SU-DHL-6 (cell line): ENCODE measurements around the gene PRICKLE2.

Source experiments
- H2AFZ ChIP-seq: fragments of 200-600 bp; sonication (generic); 2 replicates; pipeline ENCODE4 v1.6.1; 2014; ENCODE audit warnings: low read depth, mild to moderate bottlenecking, moderate library complexity, mixed read lengths, antibody characterized with exemption, low read length; ENCODE audit not compliant: severe bottlenecking
- H3F3A ChIP-seq: fragments of 200-600 bp; shearing (Covaris generic); 2 replicates; pipeline ENCODE4 v1.6.0; 2016; ENCODE audit warnings: antibody characterized with exemption, mild to moderate bottlenecking; ENCODE audit not compliant: insufficient read depth
- H3K27ac ChIP-seq: fragments of 200-600 bp; sonication (generic); 2 replicates; pipeline ENCODE4 v1.5.1; 2016; ENCODE audit warnings: low read depth, mild to moderate bottlenecking, low read length, moderate library complexity, mixed read lengths
- H3K27me3 ChIP-seq: fragments of 200-600 bp; sonication (generic), shearing (Covaris generic); 2 replicates; pipeline ENCODE4 v1.6.0; 2014; ENCODE audit warnings: mild to moderate bottlenecking, low read length
- H3K36me3 ChIP-seq: fragments of 200-600 bp; sonication (generic); 2 replicates; pipeline ENCODE4 v1.6.1; 2014; ENCODE audit warnings: mild to moderate bottlenecking, low read length, mixed read lengths
- H3K4me2 ChIP-seq: fragments of 300-600, 200-600 bp; shearing (Covaris generic), sonication (generic); 2 replicates; pipeline ENCODE4 v1.6.0; 2014; ENCODE audit warnings: low read length, low read depth, mild to moderate bottlenecking; ENCODE audit not compliant: poor library complexity, severe bottlenecking
- H3K4me3 ChIP-seq: fragments of 200-600 bp; sonication (generic); 2 replicates; pipeline ENCODE4 v1.5.1; 2014; ENCODE audit warnings: antibody characterized with exemption, low read length, mild to moderate bottlenecking, mixed read lengths; ENCODE audit not compliant: insufficient read depth, poor library complexity, severe bottlenecking
- H3K79me2 ChIP-seq: fragments of 200-600 bp; sonication (generic); 2 replicates; pipeline ENCODE4 v1.6.1; 2014; ENCODE audit warnings: mild to moderate bottlenecking, low read length, moderate library complexity; ENCODE audit not compliant: insufficient read depth
- H3K9ac ChIP-seq: fragments of 200-600 bp; sonication (generic); 2 replicates; pipeline ENCODE4 v1.7.0; 2014; ENCODE audit warnings: mild to moderate bottlenecking, low read length
- H3K9me2 ChIP-seq: fragments of 200-600 bp; sonication (generic); replicated peaks from 2 replicates; pipeline ENCODE4 v1.6.1; 2014; ENCODE audit warnings: low read length; ENCODE audit not compliant: insufficient read depth
- H3K9me3 ChIP-seq: fragments of 200-600 bp; sonication (generic); 2 replicates; pipeline ENCODE4 v1.6.1; 2014; ENCODE audit warnings: low read length, mixed read lengths; ENCODE audit not compliant: insufficient read depth
- H4K20me1 ChIP-seq: fragments of 200-600 bp; sonication (generic); 2 replicates; pipeline ENCODE4 v1.6.1; 2014; ENCODE audit warnings: low read depth, mild to moderate bottlenecking, antibody characterized with exemption, low read length, moderate library complexity, mixed read lengths
- CTCF ChIP-seq: fragments of 200-600 bp; sonication (generic); IDR thresholded peaks from one replicate; pipeline ENCODE4 v1.5.1; 2017; ENCODE audit warnings: antibody characterized with exemption, mild to moderate bottlenecking, low read length, moderate library complexity; ENCODE audit not compliant: insufficient read depth, poor library complexity, severe bottlenecking
- EZH2phosphoT487 ChIP-seq: fragments of 200-600 bp; sonication (generic), shearing (Covaris generic); conservative IDR thresholded peaks from 2 replicates; pipeline ENCODE4 v1.6.1; 2018; ENCODE audit warnings: mild to moderate bottlenecking, antibody characterized with exemption, low read length, moderate library complexity, mixed read lengths

Gene PRICKLE2

DNA sequence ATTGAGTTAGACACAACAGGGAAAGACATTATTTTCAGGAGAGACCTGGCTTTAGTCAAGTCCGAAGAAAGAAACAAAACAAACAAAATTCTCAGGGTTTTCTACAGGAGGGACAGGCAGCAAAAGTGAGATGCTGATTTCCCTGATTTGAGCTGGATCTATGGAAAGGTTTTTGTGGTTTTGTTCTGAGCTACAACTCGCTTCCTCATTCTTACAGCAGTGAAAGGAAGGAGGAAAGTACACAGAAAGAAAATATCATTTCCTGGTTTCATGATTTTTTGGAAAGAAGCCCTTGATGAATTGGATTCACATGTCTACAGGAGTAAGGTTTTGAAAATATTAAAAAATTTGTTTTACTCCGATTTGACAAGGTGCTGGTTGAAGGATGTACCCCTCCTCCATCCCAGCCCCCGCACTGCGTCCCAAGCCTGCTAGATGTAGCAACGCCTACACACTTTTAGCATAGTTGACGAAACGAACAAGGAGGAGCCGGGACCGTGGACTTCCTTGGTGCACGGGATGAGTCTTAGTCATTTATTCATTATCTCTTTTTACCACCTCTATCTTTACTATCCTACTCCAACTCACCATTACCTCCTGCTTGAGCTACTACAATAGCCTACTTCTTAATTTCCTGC is 10.8 kb downstream of the PRICKLE2 start:
- Histone ChIP-seq H2AFZ (no peak overlapping the region), H3K4me3 (no peak overlapping the region), H3K27ac (no peak overlapping the region)

DNA sequence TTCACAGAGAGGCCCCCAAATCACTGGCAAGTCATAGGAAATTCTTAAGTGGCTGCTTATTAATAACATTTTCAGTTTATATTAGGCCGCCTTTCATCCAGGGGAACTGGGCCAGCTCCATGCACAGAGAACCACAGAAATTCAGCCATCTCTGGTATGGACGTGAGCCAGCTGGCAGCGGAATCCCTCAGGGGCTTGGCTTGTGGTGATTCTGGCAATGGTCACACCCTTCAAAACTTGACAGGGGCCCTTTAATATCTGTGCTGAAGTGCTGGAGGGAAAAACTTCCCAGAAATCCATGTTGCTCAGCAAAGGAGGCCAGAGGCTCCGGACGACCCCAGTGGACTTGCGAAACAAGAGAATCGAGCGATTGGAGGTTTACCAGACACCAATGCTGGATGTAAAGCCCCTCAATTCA is 11.3 kb downstream of the PRICKLE2 start:
- Histone ChIP-seq H3K9ac (no peak overlapping the region), H3F3A (no peaks in the 10 kb centered on the region), H3K4me3 (no peak overlapping the region), H3K36me3 (no peaks in the 10 kb centered on the region), H2AFZ (no peak overlapping the region), H3K4me2 (no peak overlapping the region), H4K20me1 (no peaks in the 10 kb centered on the region), H3K27me3 (peaks cover 2% of the 10 kb centered on the region; the same call in 1 of the 2 replicates), H3K79me2 (no peaks in the 10 kb centered on the region), H3K9me2 (no peaks in the 10 kb centered on the region), H3K9me3 (no peaks in the 10 kb centered on the region), H3K27ac (no peak overlapping the region)
- TF ChIP-seq CTCF (no peak), EZH2phosphoT487 (no peak)

More for the DNA sequence above, 10.8 kb downstream of the PRICKLE2 start:
- no peak for TF ChIP-seq EZH2phosphoT487
- TF ChIP-seq CTCF, result no peak
- H3K4me2 ChIP-seq, result no peak overlapping the region
- no peak overlapping the region for H3K9ac ChIP-seq
- H3K9me3 ChIP-seq, result no peaks in the 10 kb centered on the region
- no peaks in the 10 kb centered on the region for H3K79me2 ChIP-seq
- peaks cover 2% of the 10 kb centered on the region; the same call in 1 of the 2 replicates for H3K27me3 ChIP-seq
- no peaks in the 10 kb centered on the region for H3K9me2 ChIP-seq
- no peaks in the 10 kb centered on the region for H4K20me1 ChIP-seq
- H3K36me3 ChIP-seq, result no peaks in the 10 kb centered on the region
- no peaks in the 10 kb centered on the region for H3F3A ChIP-seq

GRCh38 chr3:64213224-64213878 is 11.9 kb downstream of the PRICKLE2 start:
- no peaks in the 10 kb centered on the region for H3K79me2 ChIP-seq
- no peaks in the 10 kb centered on the region for H3K9me3 ChIP-seq
- no peaks in the 10 kb centered on the region for H3K9me2 ChIP-seq
- H3K36me3 ChIP-seq, result no peaks in the 10 kb centered on the region
- peaks cover 2% of the 10 kb centered on the region; the same call in 1 of the 2 replicates for H3K27me3 ChIP-seq
- H4K20me1 ChIP-seq, result no peaks in the 10 kb centered on the region
- H3K4me3 ChIP-seq, result no peak overlapping the region
- no peaks in the 10 kb centered on the region for H3F3A ChIP-seq
- no peak overlapping the region for H2AFZ ChIP-seq
- no peak overlapping the region for H3K4me2 ChIP-seq
- TF ChIP-seq EZH2phosphoT487 (no peak), CTCF (no peak)
- no peak overlapping the region for H3K27ac ChIP-seq
- no peak overlapping the region for H3K9ac ChIP-seq
